Measurements from ENCODE around the gene RCBTB1.

RCBTB1 gene

DNA sequence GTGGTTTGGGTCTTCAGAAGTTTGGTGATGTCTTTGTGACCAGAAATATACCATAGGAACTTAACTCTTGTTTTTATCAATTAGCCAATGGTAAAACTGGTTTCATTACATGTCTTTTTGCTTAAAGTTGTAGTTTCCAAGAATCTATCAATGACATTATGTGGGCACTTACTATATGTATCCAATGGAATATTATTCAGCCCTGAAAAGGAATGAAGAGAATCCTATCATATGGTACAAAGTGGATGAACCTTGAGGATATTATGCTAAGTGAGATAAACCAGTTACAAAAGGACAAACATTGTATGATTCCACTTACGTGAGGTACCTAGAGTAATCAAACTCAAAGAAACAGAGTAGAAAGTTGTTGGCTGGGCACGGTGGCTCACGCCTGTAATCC lies 26.4 kb downstream of the RCBTB1 start:
- no peak for DNase-seq (ENCODE audit: low spot score)

- DNase-seq (ENCODE audit: low spot score): no peak
These were observed 31.0 kb downstream of the RCBTB1 start for GRCh38 chr13:49554387-49554786.

- no peak for DNase-seq (ENCODE audit: low spot score)
These were observed 31.5 kb downstream of the RCBTB1 start for GRCh38 chr13:49553888-49554287.

- DNase-seq (ENCODE audit: low spot score): no peak
These were observed 34.3 kb downstream of the RCBTB1 start for GRCh38 chr13:49550942-49551644.

GRCh38 chr13:49549289-49549688 lies 36.1 kb downstream of the RCBTB1 start:
- DNase-seq (ENCODE audit: low spot score): no peak

- DNase-seq (ENCODE audit: low spot score): no peak
These were observed 38.8 kb downstream of the RCBTB1 start for GRCh38 chr13:49546561-49546960.

- no peak for DNase-seq (ENCODE audit: low spot score)
These were observed 39.7 kb downstream of the RCBTB1 start for GRCh38 chr13:49545661-49546060.

GRCh38 chr13:49543656-49544055 lies 41.7 kb downstream of the RCBTB1 start:
- DNase-seq (ENCODE audit: low spot score): no peak

GRCh38 chr13:49540552-49540951 lies 44.8 kb downstream of the RCBTB1 start:
- DNase-seq (ENCODE audit: low spot score): peak; percentile 14

GRCh38 chr13:49539746-49540145 lies 45.6 kb downstream of the RCBTB1 start:
- DNase-seq (ENCODE audit: low spot score): no peak

DNA sequence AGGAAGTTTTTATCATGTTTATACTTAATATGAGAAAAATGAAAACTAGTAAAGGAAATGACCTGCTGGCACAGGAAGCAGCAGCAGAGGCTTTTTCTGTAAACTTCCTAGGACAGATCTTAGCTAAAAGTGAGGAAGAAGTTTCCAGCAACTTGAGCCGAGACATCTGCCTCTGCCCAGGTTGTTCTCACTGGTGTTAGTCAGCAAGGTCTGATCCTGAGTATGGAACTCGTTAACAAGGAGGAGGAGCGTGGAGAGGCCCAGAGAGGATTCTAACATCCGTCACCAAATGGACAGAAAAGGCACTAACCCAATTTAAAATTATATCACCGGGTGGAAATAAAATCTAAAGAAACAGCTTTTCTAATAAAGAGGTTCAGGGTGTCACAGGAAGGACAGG lies 46.0 kb downstream of the RCBTB1 start:
- no peak for DNase-seq (ENCODE audit: low spot score)

DNA sequence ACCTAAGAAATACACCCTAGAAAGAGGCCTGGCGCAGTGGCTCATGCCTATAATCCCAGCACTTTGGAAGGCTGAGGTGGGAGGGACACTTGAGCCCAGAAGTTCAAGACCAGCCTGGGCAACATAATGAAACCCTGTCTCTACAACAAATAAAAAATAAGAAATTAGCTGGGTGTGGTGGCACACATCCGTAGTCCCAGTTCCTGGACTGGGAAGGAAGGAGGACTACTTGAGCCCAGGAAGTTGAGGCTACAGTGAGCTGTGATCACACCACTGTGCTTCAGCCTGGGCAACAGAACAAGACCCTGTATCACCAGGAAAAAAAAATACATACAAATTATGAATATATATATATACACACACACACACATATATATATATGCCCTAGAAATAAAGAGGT lies 47.0 kb downstream of the RCBTB1 start:
- no peak for DNase-seq (ENCODE audit: low spot score)

- DNase-seq (ENCODE audit: low spot score): no peak
These were observed 49.0 kb downstream of the RCBTB1 start for GRCh38 chr13:49536144-49536873.

DNA sequence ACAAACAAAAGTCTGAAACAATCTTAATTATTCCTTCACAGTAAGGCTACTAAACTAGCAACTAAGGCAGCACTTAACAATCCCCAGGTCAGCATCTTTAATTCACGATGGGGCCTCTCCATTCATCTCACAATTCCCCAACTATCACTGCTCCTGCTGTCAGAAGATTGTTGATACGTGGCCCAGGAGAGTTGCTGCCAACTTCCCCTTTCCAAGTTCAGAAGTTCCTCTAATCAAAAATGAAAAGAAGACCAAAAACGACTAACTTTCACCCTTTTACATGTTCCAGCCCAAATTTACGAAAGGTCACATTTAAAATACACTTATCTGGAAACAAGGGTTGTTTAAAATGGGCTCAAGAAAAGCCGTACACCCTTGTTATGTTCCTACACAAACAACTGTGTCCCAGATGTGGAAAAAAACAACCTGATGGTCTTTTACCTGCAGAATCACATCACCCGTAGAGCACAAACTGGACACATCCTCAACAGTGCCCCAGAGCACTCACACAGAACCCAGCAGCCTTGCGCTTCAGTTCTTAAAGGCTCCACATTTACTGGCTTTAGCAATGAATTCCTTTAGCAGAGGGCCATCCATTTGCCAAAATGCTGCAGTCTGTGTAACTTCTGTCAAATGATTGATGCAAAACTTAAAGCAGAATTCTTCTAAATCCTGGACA lies 51.6 kb downstream of the RCBTB1 start:
- no peak for DNase-seq (ENCODE audit: low spot score)

DNA sequence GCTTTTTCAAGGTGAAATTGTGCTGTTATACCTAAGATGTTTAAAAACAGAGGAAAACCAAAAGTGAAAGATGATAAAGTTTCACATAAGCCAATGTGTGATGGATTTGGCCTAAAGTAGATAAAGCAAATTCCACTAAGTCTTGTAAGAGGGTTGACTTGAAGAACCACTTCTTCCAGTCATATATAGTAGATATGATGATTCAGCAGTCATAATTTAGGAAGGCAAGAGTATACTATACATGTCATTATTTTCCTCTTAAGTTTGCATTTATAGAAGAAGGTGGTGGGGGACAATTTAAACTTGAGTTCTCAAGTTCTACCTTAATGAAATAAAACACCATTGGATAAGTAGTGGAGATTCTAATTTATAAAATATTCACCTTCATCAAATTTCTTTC lies 52.3 kb downstream of the RCBTB1 start:
- no peak for DNase-seq (ENCODE audit: low spot score)

DNA sequence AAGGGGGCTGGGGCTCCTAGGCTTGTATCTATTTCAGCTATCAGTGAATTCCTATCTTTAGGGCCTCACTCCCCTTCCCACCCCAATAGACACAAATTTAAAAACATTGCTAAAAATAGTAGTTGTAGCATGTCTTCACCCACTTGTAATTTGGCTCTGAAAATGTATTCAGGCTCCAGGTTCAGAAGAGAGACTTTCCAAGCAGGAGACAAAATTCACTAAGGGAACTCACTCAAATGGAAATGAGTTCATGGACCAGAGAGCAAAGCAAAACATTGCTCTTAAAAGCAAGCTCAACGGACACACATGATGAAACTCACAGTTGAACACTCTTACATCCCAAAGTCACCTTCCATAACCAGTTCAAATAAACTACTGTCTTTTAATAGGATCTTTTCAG lies 52.8 kb downstream of the RCBTB1 start:
- peak; percentile 28 for DNase-seq (ENCODE audit: low spot score)

DNA sequence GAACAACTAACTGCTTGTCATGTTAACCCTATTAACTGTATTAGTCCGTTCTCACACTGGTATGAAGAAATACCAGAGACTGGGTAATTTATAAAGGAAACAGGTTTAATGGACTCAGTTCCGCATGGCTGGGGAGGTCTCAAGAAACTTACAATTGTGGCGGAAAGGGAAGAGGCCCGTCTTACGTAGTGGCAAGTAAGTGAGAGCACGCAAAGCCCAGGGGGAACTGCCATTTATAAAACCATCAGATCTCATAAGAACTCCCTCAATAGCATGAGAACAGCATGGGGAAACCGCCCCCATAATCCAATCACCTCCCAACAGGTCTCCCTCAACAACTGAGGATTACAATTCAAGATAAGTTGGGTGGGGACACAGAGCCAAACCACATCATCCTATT lies 54.9 kb downstream of the RCBTB1 start:
- no peak for DNase-seq (ENCODE audit: low spot score)

GRCh38 chr13:49528161-49528560 lies 57.2 kb downstream of the RCBTB1 start:
- no peak for DNase-seq (ENCODE audit: low spot score)

DNA sequence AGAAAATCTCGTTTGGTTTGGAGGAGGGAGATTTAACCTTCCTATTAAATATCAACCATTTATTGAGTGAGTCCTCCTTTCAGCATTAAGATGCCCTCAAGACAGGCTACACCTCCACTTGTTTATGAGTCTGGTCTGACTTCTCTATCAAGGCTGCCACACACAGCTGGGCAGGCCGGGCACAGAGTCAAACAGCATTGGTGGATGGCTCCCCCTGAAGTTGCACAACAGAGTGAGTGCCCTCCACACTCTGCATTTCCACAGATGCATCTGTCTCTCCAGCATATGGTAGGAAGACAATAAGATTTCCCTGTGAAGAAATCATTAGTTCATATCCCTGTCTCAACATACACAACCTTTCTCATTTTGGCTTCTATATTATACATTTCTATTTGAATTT lies 58.2 kb downstream of the RCBTB1 start:
- DNase-seq (ENCODE audit: low spot score): no peak

DNA sequence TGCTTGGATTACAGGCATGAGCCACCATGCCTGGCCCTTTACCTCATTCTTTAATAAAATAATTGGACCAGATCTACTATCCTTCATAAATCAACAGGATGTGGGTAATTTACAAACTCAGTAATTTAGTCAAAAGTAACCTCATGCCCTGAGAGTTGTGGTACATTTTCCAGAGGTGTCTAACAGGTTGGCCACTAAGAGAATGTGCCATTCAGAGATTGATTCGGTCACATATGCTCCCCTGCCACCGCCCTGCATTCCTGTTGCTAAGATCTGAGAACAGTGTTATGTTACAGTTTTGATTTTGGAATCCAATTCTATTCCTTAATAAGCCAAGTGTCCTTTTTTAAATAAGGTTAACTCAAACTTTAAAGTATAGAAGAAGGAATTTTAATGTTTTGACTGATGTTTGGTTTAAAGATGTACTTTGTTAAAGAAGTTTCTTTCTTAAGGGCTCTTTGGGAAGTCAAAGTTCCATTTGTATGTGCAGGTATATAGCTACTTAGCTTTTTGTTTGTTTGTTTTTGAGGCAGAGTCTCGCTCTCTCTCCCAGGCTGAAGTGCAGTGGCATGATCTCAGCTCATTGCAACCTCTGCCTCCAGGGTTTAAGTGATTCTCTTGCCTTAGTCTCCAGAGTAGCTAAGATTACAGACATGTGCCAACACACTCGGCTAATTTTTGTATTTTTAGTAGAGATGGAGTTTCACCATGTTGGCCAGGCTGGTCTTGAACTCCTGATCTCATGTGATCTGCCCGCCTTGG lies 60.4 kb downstream of the RCBTB1 start:
- DNase-seq (ENCODE audit: low spot score): no peak

- DNase-seq (ENCODE audit: low spot score): no peak
These were observed 64.1 kb downstream of the RCBTB1 start for GRCh38 chr13:49521224-49521623.

- no peak for DNase-seq (ENCODE audit: low spot score)
These were observed 67.9 kb downstream of the RCBTB1 start for GRCh38 chr13:49517461-49517860.

GRCh38 chr13:49516467-49516866 lies 68.9 kb downstream of the RCBTB1 start:
- DNase-seq (ENCODE audit: low spot score): no peak
